ENCODE data around the gene GBGT1.

The GBGT1 gene

DNA sequence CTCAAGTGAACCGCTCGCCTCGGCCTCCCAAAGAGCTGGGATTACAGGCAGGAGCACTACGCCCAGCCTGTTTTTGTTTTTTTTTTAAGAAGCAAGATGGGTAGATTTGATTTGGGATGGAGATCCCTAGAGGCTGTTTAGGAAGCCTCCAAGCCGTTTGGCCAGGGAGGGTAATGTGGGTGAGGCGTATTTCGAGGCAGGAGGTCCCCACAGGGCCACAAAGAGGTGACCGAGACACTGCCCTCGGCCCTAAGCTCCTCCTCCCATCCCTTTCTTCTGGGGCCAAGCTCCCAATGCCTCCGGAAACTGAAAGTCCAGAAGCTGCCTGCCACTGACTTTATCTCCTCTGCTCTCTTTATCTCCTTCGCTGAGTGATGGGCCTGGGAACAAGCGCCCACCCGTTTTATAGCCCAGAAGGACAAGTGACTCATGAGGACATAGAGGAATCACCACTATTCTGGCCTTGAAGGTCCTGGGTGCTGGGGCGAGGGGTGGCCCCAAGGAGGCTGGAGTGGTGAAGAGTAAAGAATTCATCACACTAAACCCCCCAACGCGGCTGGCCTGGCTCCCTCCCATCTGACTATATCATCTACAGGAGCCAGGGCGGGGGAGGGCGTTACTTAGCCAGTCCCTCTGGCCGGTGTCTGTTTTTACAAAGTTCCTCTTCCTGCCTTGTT is 40.6 kb downstream of the GBGT1 start:
- Mint-ChIP-seq H3K36me3 (ENCODE audit: low read depth) (peaks cover 19% of the 10 kb centered on the region), H3K27ac (peak overlapping the region; percentile 58), H3K9me3 (no peaks in the 10 kb centered on the region), H3K4me1 (ENCODE audit: low read depth) (peaks cover 54% of the 10 kb centered on the region), H3K4me3 (peak overlapping the region; percentile 5), H3K27me3 (ENCODE audit: low read depth) (no peaks in the 10 kb centered on the region)

DNA sequence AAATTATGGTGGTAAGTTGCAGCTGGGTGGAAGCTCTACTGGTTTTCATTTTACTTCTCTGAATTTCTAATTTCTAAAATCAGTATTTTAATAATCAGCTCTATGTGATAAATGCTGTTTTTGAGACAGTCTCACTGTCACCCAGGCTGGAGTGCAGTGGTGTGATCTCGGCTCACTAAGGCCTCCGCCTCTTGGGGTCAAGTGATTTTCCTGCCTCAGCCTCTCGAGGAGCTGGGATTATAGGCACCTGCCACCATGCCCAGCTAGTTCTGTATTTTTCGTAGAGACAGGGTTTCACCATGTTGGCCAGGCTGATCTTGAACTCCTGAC is 41.1 kb downstream of the GBGT1 start:
- peaks cover 55% of the 10 kb centered on the region for H3K4me1 Mint-ChIP-seq (ENCODE audit: low read depth)
- H3K27me3 Mint-ChIP-seq (ENCODE audit: low read depth) = no peaks in the 10 kb centered on the region

GRCh38 chr9:133121915-133122550 is 41.7 kb downstream of the GBGT1 start:
- H3K36me3 Mint-ChIP-seq (ENCODE audit: low read depth) = peaks cover 15% of the 10 kb centered on the region

More for the DNA sequence above, 41.1 kb downstream of the GBGT1 start:
- peaks cover 16% of the 10 kb centered on the region for H3K36me3 Mint-ChIP-seq (ENCODE audit: low read depth)
- no peak overlapping the region for H3K4me3 Mint-ChIP-seq
- H3K27ac Mint-ChIP-seq = peak overlapping the region; percentile 58
- no peaks in the 10 kb centered on the region for H3K9me3 Mint-ChIP-seq

DNA sequence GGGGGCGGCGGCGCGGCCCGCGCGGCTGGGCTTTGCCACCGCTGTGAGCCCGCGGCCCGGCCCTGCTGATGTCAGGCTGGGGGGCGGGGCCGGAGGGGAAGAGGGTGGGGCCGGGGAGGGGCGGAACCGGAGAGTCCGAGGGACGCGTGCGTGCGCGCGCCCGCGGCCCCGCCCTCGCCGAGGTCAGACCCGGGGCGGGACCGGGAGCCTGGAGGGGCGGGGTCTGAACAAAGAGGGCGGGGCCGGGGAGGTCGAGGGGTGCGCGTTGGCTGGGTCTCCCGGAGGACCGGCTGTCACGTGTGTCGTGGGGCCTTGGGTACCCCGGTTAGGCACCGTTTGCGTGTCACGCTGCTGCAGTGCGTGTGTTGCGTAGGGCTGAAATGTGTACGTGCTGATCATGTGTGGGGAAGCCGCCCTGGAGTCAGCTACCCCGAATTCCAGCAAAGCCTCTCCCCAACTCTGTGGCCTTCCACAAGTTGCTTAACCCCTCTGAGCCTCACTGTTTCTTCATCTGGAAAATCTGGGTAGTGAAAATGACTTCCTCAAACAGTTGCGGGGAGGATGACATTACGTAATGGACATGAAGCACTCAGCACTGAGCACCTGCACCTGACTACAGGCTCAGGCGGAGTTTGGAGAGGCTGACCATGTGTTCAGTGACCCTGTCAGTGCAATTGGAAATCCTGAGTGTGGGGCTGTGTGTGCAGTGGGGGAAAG is 42.4 kb downstream of the GBGT1 start, which contains the start of gene RALGDS:
TSS of gene RALGDS (minus strand) at position 43 of the 717 bp plus-strand sequence. CDS start 86 bp downstream, outside the sequence.
- no peaks in the 10 kb centered on the region for H3K27me3 Mint-ChIP-seq (ENCODE audit: low read depth)

More at GRCh38 chr9:133121915-133122550, 41.7 kb downstream of the GBGT1 start:
- Mint-ChIP-seq H3K4me3 (peak overlapping the region; percentile 43), H3K9me3 (no peaks in the 10 kb centered on the region), H3K4me1 (ENCODE audit: low read depth) (peaks cover 58% of the 10 kb centered on the region), H3K27me3 (ENCODE audit: low read depth) (no peaks in the 10 kb centered on the region), H3K27ac (peak overlapping the region; percentile 58)

DNA sequence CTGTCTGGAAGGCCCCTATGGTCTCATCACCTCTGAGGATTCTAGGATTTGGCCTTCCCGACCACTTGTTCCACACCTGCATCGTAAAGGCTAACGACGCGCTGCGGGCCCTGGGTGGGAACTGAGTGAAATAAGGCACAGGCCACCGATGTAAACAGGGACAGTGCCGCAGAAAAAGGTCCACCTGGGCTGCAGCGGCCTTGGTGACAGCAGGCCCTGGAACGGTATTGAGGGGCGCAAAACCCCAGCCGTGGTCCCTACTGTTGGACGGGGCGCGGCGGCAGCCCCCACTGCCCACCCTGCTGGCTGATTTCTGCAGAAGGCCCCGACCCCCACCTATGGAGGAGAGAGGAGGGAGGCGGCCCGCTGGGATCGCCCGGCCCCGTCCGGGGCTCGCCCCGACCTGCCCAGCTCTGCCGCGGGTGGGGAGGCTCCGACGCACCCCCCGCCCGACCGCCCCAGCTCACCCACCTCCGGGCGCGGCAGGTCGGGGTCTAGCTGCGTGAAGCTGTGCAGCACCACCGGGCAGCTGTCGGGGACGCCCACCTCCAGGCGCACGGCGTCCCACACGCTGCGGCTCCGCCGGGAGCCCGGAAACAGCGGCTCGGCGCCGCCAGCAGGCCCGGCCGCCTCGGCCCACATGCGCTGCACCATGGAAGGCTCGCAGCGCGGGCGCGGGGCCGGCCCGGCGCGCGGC is 43.1 kb downstream of the GBGT1 start:
- no peaks in the 10 kb centered on the region for H3K9me3 Mint-ChIP-seq
- peak overlapping the region; percentile 75 for H3K27ac Mint-ChIP-seq
- peak overlapping the region; percentile 80 for H3K4me3 Mint-ChIP-seq
- peaks cover 9% of the 10 kb centered on the region for H3K36me3 Mint-ChIP-seq (ENCODE audit: low read depth)
- H3K4me1 Mint-ChIP-seq (ENCODE audit: low read depth) = peaks cover 58% of the 10 kb centered on the region
- H3K27me3 Mint-ChIP-seq (ENCODE audit: low read depth) = no peaks in the 10 kb centered on the region

More for the DNA sequence above, 42.4 kb downstream of the GBGT1 start, which contains the start of gene RALGDS:
- Mint-ChIP-seq H3K36me3 (ENCODE audit: low read depth) (peaks cover 10% of the 10 kb centered on the region), H3K27ac (peak within 1 kb of the TSS; percentile 75), H3K4me3 (peak within 1 kb of the TSS; percentile 80), H3K9me3 (no peaks in the 10 kb centered on the region), H3K4me1 (ENCODE audit: low read depth) (peaks cover 55% of the 10 kb centered on the region)

DNA sequence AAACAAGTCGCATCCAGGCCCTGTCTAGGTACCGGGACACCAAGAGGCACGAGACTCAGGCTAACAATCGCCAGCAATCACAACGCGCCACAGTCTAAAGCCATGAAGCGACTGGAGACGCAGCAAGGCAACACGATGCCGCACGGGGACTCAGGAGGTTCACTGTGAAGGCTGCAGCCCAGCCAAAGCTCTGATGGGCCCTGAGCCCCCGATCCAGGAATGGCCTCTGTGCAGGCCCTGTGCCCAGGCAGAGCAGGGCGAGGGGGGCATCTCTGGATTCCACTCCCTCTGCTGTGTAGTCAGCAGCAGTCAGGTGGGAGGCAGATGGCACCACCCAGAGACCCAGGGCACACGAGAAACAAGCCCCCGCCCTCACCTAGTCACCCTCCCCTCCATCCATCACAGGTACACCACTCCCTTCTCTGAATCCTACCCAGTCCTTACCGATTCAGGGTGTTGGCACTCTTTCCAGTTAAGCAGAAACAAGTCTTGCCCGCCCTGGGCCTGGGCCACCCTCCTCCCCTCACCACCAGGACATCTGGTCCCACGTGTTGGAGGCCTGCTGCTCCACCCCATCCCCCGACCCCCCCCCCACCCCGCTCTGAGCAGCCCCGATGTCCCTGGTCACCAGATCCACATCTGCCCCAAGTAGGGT is 43.7 kb downstream of the GBGT1 start:
- Mint-ChIP-seq H3K27me3 (ENCODE audit: low read depth) (no peaks in the 10 kb centered on the region), H3K4me1 (ENCODE audit: low read depth) (peaks cover 61% of the 10 kb centered on the region), H3K9me3 (no peaks in the 10 kb centered on the region), H3K36me3 (ENCODE audit: low read depth) (peaks cover 9% of the 10 kb centered on the region), H3K27ac (peak overlapping the region; percentile 56), H3K4me3 (peak overlapping the region; percentile 80)

GRCh38 chr9:133119103-133119845 is 44.4 kb downstream of the GBGT1 start:
- Mint-ChIP-seq H3K27ac (peak overlapping the region; percentile 71), H3K27me3 (ENCODE audit: low read depth) (no peaks in the 10 kb centered on the region), H3K36me3 (ENCODE audit: low read depth) (peaks cover 8% of the 10 kb centered on the region), H3K4me1 (ENCODE audit: low read depth) (peaks cover 61% of the 10 kb centered on the region), H3K9me3 (no peaks in the 10 kb centered on the region), H3K4me3 (peak overlapping the region; percentile 80)

DNA sequence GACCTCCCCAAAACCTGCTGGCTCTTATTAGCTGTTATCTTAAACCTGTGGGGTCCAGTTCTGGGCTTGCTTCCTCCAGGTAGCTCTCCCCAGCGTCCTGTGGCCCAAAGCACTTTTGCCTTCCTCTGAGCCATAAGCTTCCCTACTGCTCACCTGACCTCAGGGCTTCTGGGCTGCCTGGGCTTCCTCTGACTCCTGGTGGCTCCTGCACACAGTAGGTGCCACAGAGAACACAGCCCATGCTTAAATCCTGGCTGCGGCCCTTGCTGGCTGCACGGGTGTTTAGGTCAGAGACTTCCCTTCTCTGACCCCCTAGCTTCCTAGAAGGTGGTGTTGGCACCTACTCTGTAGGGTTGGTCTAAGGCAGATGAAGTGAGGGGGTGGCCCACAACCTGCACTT is 45.1 kb downstream of the GBGT1 start:
- Mint-ChIP-seq H3K27me3 (ENCODE audit: low read depth) (no peaks in the 10 kb centered on the region), H3K36me3 (ENCODE audit: low read depth) (peaks cover 3% of the 10 kb centered on the region), H3K9me3 (no peaks in the 10 kb centered on the region), H3K4me1 (ENCODE audit: low read depth) (peaks cover 57% of the 10 kb centered on the region), H3K27ac (peak overlapping the region; percentile 71), H3K4me3 (peak overlapping the region; percentile 71)

- Mint-ChIP-seq H3K36me3 (ENCODE audit: low read depth) (peaks cover 3% of the 10 kb centered on the region), H3K27ac (peak overlapping the region; percentile 43), H3K9me3 (no peaks in the 10 kb centered on the region), H3K4me1 (ENCODE audit: low read depth) (peaks cover 57% of the 10 kb centered on the region), H3K4me3 (no peak overlapping the region), H3K27me3 (ENCODE audit: low read depth) (no peaks in the 10 kb centered on the region)
Measured at GRCh38 chr9:133118179-133118520, 45.6 kb downstream of the GBGT1 start.

DNA sequence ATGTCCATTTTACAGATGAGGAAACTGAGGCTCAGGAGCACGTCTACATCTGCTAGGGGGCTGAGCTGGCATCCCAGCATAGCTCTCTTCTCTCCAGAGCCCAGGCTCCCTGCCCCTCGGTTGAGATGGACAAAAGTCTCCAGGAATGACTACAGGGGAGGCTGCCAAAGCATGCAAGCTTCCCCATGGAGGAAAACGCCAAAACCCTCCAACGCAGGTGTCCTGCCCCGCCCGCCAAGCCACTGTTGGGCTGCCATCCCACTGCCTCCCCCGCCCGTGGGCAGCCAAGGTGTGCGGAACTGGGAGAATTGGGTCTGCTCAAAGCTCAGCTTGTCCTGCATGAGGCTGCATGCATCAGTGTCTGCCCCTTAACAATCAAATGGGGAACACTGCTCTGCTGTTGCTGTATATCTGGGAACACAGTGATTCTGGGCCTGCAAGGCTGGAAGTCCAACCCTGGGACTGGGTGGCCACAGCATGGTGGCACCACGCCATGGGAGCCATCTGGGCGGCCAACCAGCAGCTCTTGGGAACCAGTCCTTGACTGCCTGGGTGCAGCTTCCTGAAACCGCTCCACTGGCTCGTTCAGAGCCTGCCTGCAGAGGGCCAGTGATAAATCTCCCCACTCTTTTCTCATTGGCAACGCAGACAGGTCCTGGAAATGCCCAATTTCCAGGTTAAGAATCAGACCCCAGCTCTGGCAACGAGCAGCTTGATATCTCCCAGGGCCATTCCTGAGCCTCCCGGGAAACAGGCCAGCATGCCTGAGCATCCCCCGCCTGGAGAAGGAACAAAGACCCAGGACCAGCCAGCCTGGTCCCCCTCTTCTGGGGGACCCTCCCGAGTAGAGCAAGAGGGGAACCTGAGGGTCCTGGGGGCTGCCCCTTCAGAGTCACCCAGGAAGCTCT is 46.2 kb downstream of the GBGT1 start:
- H3K9me3 Mint-ChIP-seq = no peaks in the 10 kb centered on the region
- peaks cover 56% of the 10 kb centered on the region for H3K4me1 Mint-ChIP-seq (ENCODE audit: low read depth)
- peak overlapping the region; percentile 43 for H3K27ac Mint-ChIP-seq
- peaks cover 3% of the 10 kb centered on the region for H3K36me3 Mint-ChIP-seq (ENCODE audit: low read depth)
- no peaks in the 10 kb centered on the region for H3K27me3 Mint-ChIP-seq (ENCODE audit: low read depth)
- no peak overlapping the region for H3K4me3 Mint-ChIP-seq

- no peak overlapping the region for H3K4me3 Mint-ChIP-seq
- no peaks in the 10 kb centered on the region for H3K9me3 Mint-ChIP-seq
- peak overlapping the region; percentile 20 for H3K27ac Mint-ChIP-seq
- peaks cover 50% of the 10 kb centered on the region for H3K4me1 Mint-ChIP-seq (ENCODE audit: low read depth)
- peaks cover 4% of the 10 kb centered on the region for H3K36me3 Mint-ChIP-seq (ENCODE audit: low read depth)
- H3K27me3 Mint-ChIP-seq (ENCODE audit: low read depth) = no peaks in the 10 kb centered on the region
Measured at GRCh38 chr9:133116346-133117231, 47.1 kb downstream of the GBGT1 start.

Measured in T-helper 1 cell treated with Interleukin-12 subunit alpha and Interleukin-12 subunit beta and Interleukin-4 antibody, amounts not matched to agents 30 μg/mL and 1 μg/mL, for 36 hours (primary cell).